Fibroblast of skin of left biceps (primary cell): ENCODE results near the gene RUSF1.

Experiments
- DNase-seq, 2 experiments: peaks; one replicate each; pipeline ENCODE4 v3.0.0-alpha.2; 2013; ENCODE audit warnings: low read depth in 2 of 2

RUSF1 gene

GRCh38 chr16:31471241-31471874, 36.8 kb downstream of the RUSF1 start:
- DNase-seq, result no peak

GRCh38 chr16:31470615-31471014, 37.6 kb downstream of the RUSF1 start:
- no peak for DNase-seq

GRCh38 chr16:31467858-31468257, 40.3 kb downstream of the RUSF1 start:
- no peak for DNase-seq

- DNase-seq, result no peak
These were observed 40.9 kb downstream of the RUSF1 start for GRCh38 chr16:31467151-31467773.

GRCh38 chr16:31466381-31466841, 41.8 kb downstream of the RUSF1 start:
- DNase-seq, result no peak

GRCh38 chr16:31465788-31466370, 42.3 kb downstream of the RUSF1 start:
- no peak for DNase-seq

- DNase-seq, result no peak
These were observed 43.4 kb downstream of the RUSF1 start for GRCh38 chr16:31464781-31465260.

GRCh38 chr16:31464348-31464769, 43.8 kb downstream of the RUSF1 start:
- no peak for DNase-seq

- no peak for DNase-seq
These were observed 46.0 kb downstream of the RUSF1 start for GRCh38 chr16:31461921-31462804.

- no peak for DNase-seq
These were observed 46.8 kb downstream of the RUSF1 start for GRCh38 chr16:31461201-31461920.

- DNase-seq, result no peak
These were observed 47.6 kb downstream of the RUSF1 start for GRCh38 chr16:31460582-31461002.

- DNase-seq, result peak; percentile 97
These were observed 48.3 kb downstream of the RUSF1 start for GRCh38 chr16:31459687-31460581.

GRCh38 chr16:31458844-31459686, 49.1 kb downstream of the RUSF1 start, which contains the start of gene ARMC5:
Gene ARMC5, plus strand, starts transcription at chr16:31459501. Its CDS starts 24 bp downstream, at chr16:31459525.
- DNase-seq, result peak; percentile 93 to 94

GRCh38 chr16:31458073-31458843, 49.9 kb downstream of the RUSF1 start:
- DNase-seq, result no peak

GRCh38 chr16:31456988-31457360, 51.2 kb downstream of the RUSF1 start:
- no peak for DNase-seq

- DNase-seq, result no peak
These were observed 52.4 kb downstream of the RUSF1 start for GRCh38 chr16:31455601-31456314.

- no peak for DNase-seq
These were observed 54.7 kb downstream of the RUSF1 start for GRCh38 chr16:31453255-31454204.
